ENCODE measurements around the gene SLC31A1.

DNA sequence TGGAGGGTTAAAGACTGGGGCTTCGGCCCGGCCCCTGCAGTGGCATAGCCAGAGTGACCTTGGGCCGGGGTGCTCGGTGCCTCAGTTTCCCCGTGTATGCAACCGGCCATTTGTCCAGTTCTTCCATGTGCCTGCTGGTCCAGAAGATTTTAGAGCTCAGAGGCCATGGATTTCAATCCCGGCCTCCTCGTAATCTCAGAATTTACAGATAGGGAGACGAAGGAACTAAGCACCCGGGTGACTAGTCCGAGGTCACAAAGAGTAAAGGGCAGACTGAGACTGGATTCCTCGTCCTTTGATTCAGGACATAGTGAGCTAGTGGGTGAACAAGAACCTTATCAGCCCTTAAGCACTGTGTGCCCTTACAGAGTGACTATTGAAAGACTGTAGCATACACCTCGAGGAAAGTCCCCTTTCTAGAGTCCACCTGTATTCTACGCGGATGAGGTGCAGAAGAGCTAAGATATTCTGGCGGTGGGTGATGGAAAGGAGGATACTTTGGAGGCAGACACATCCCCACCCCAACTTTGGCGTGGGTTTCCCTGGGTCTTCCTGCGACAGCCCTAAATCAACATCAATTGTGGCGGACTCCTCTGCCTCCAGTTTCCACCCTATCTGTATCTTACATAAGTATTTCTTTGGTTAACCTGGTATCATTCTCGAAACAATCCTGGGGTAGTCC is 597 bp downstream of the SLC31A1 start:
- TF ChIP-seq POLR2AphosphoS5 (IDR thresholded peaks at IDR 0.05) (no peak), CTCF (IDR thresholded peaks at IDR 0.05) (no peak)
